H1 (cell line): ENCODE measurements around the gene MEIS2.

Experiments
- ATF3 ChIP-seq: IDR thresholded peaks from 2 replicates; pipeline ENCODE4 v1.6.1; 2011; ENCODE audit warnings: low read depth, mild to moderate bottlenecking, low read length; ENCODE audit not compliant: insufficient read depth
- BRCA1 ChIP-seq: IDR thresholded peaks from 2 replicates; pipeline ENCODE4 v1.6.1; 2012; ENCODE audit warnings: low read depth, low read length, improper control_type of control experiment
- CEBPB ChIP-seq: IDR thresholded peaks from 2 replicates; pipeline ENCODE4 v1.6.1; 2012; ENCODE audit warnings: low read depth, low read length
- CREB1 ChIP-seq: IDR thresholded peaks from 2 replicates; pipeline ENCODE4 v1.6.1; 2012; ENCODE audit warnings: inconsistent platforms
- EP300 ChIP-seq, 2 experiments: IDR thresholded peaks; 1 replicate in 1 of 2; 2 replicates in 1 of 2; pipeline ENCODE4 v1.6.1; 2011 to 2012; ENCODE audit warnings: low read depth in 2 of 2, low read length in 2 of 2, mild to moderate bottlenecking in 2 of 2, borderline replicate concordance in 1 of 2, inconsistent platforms in 1 of 2, moderate library complexity in 1 of 2
- EZH2 ChIP-seq: fragments of 200-600 bp; sonication (generic); IDR thresholded peaks from 2 replicates; pipeline ENCODE4 v1.7.1; 2012; ENCODE audit warnings: low read depth, mild to moderate bottlenecking, moderate library complexity, low read length, inconsistent platforms; ENCODE audit not compliant: severe bottlenecking
- MAX ChIP-seq: IDR thresholded peaks from 2 replicates; pipeline ENCODE4 v1.6.1; 2012; ENCODE audit warnings: inconsistent platforms
- POLR2A ChIP-seq, 2 experiments: IDR thresholded peaks; 1 replicate in 1 of 2; 2 replicates in 1 of 2; pipeline ENCODE4 v1.6.1; 2011; ENCODE audit warnings: low read depth in 2 of 2, low read length in 2 of 2, mild to moderate bottlenecking in 2 of 2; ENCODE audit errors: control extremely low read depth in 1 of 2
- POLR2AphosphoS5 ChIP-seq: IDR thresholded peaks from 2 replicates; pipeline ENCODE4 v1.6.1; 2011; ENCODE audit warnings: low read depth, low read length
- RFX5 ChIP-seq: IDR thresholded peaks from 2 replicates; pipeline ENCODE4 v1.6.1; 2011; ENCODE audit warnings: low read depth, low read length, improper control_type of control experiment, borderline replicate concordance
- SIN3A ChIP-seq, 2 experiments: IDR thresholded peaks in 1 of 2; conservative IDR thresholded peaks in 1 of 2; 2 replicates each; pipeline ENCODE4 v1.6.1; 2011 to 2012; ENCODE audit warnings: low read length in 2 of 2, improper control_type of control experiment in 1 of 2, low read depth in 1 of 2, mild to moderate bottlenecking in 1 of 2
- SRF ChIP-seq: IDR thresholded peaks from 2 replicates; pipeline ENCODE4 v1.6.1; 2011; ENCODE audit warnings: mild to moderate bottlenecking, low read depth, low read length, moderate library complexity
- TF ChIP-seq, protein P1 (sequence below), 3 experiments: IDR thresholded peaks; 1 replicate in 2 of 3; 2 replicates in 1 of 3; pipeline versions ENCODE4 v1.5.1 to v1.6.1; 2011; ENCODE audit warnings: low read length in 3 of 3, mild to moderate bottlenecking in 3 of 3, inconsistent platforms in 2 of 3, low read depth in 1 of 3, moderate library complexity in 1 of 3; ENCODE audit not compliant: insufficient read depth in 1 of 3; ENCODE audit errors: control extremely low read depth in 1 of 3

DNA sequence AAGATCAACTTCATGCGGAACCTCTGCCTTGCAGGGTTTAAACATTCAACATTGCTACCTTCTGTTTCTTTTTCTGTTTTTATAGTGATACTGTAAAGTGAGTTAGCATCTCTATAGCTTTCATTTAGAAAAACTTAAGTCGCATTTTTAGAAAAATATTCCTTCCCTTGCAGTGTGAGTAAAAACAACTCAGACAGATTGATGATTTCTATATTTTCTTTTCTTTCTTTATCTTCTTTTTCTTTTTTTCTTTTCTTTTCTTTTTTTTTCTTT is 2.8 kb upstream of the MEIS2 start:
- TF ChIP-seq EZH2 (no peak), EP300 (IDR thresholded peaks at IDR 0.05; ENCODE audit: borderline replicate concordance in 1 of 2, low read depth in 2 of 2, low read length in 2 of 2) (no peak), CEBPB (no peak), SRF (no peak), CREB1 (no peak), BRCA1 (no peak), POLR2A (IDR thresholded peaks at IDR 0.05; ENCODE audit: control extremely low read depth in 1 of 2, low read depth in 2 of 2, low read length in 2 of 2) (no peak), MAX (no peak), SIN3A (conservative IDR thresholded peaks at IDR 0.05 in 1 of 2, IDR thresholded peaks at IDR 0.05 in 1 of 2; ENCODE audit: low read depth in 1 of 2, low read length in 2 of 2) (no peak), POLR2AphosphoS5 (no peak), ATF3 (no peak), RFX5 (no peak)
- TF ChIP-seq, protein P1, sequence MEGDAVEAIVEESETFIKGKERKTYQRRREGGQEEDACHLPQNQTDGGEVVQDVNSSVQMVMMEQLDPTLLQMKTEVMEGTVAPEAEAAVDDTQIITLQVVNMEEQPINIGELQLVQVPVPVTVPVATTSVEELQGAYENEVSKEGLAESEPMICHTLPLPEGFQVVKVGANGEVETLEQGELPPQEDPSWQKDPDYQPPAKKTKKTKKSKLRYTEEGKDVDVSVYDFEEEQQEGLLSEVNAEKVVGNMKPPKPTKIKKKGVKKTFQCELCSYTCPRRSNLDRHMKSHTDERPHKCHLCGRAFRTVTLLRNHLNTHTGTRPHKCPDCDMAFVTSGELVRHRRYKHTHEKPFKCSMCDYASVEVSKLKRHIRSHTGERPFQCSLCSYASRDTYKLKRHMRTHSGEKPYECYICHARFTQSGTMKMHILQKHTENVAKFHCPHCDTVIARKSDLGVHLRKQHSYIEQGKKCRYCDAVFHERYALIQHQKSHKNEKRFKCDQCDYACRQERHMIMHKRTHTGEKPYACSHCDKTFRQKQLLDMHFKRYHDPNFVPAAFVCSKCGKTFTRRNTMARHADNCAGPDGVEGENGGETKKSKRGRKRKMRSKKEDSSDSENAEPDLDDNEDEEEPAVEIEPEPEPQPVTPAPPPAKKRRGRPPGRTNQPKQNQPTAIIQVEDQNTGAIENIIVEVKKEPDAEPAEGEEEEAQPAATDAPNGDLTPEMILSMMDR (IDR thresholded peaks at IDR 0.05; ENCODE audit: control extremely low read depth in 1 of 3, insufficient read depth in 1 of 3, low read depth in 1 of 3, low read length in 3 of 3): no peak
